ENCODE data around the gene AIMP1.
A peak's percentile ranks its signal among the peaks of the same experiment; 100 is the strongest.
"Not testable (repeated sequence)": the region's sequence is repeated elsewhere in the genome, so short reads cannot be mapped to it uniquely, and the experiment has no call there.

AIMP1 gene

GRCh38 chr4:106353786-106354185 is 37.4 kb downstream of the AIMP1 start:
- no peak for DNase-seq (ENCODE audit: low spot score)

- no peak for DNase-seq (ENCODE audit: low spot score)
These were observed 38.8 kb downstream of the AIMP1 start for GRCh38 chr4:106355193-106355592.

GRCh38 chr4:106358899-106359298 is 42.5 kb downstream of the AIMP1 start:
- DNase-seq (ENCODE audit: low spot score): peak; percentile 11

GRCh38 chr4:106362086-106362825 is 45.9 kb downstream of the AIMP1 start:
- no peak for DNase-seq (ENCODE audit: low spot score)

GRCh38 chr4:106364282-106364681 is 47.9 kb downstream of the AIMP1 start:
- DNase-seq (ENCODE audit: low spot score): no peak

GRCh38 chr4:106365613-106366012 is 49.3 kb downstream of the AIMP1 start:
- DNase-seq (ENCODE audit: low spot score): peak; percentile 68

- no peak for DNase-seq (ENCODE audit: low spot score)
These were observed 49.7 kb downstream of the AIMP1 start for GRCh38 chr4:106366026-106366425.

GRCh38 chr4:106367072-106367471 is 50.7 kb downstream of the AIMP1 start:
- DNase-seq (ENCODE audit: low spot score): no peak

GRCh38 chr4:106368678-106369077 is 52.3 kb downstream of the AIMP1 start, which contains the start of gene GIMD1:
Gene GIMD1 (minus strand): TSS chr4:106368778. CDS start chr4:106367435, 1,343 bp downstream.
- no peak for DNase-seq (ENCODE audit: low spot score)

GRCh38 chr4:106369456-106370060 is 53.2 kb downstream of the AIMP1 start:
- peak; percentile 33 for DNase-seq (ENCODE audit: low spot score)

GRCh38 chr4:106370214-106370613 is 53.9 kb downstream of the AIMP1 start:
- no peak for DNase-seq (ENCODE audit: low spot score)

- no peak for DNase-seq (ENCODE audit: low spot score)
These were observed 54.8 kb downstream of the AIMP1 start for GRCh38 chr4:106371161-106371560.

- DNase-seq (ENCODE audit: low spot score): no peak
These were observed 56.7 kb downstream of the AIMP1 start for GRCh38 chr4:106373026-106373425.

GRCh38 chr4:106380179-106380578 is 63.8 kb downstream of the AIMP1 start:
- DNase-seq (ENCODE audit: low spot score): no peak

- DNase-seq (ENCODE audit: low spot score): no peak
These were observed 68.5 kb downstream of the AIMP1 start for GRCh38 chr4:106384878-106385277.

GRCh38 chr4:106385853-106386393 is 69.6 kb downstream of the AIMP1 start:
- DNase-seq (ENCODE audit: low spot score): no peak

GRCh38 chr4:106395582-106395981 is 79.2 kb downstream of the AIMP1 start:
- no peak for DNase-seq (ENCODE audit: low spot score)

GRCh38 chr4:106398898-106399297 is 82.5 kb downstream of the AIMP1 start:
- DNase-seq (ENCODE audit: low spot score): not testable (repeated sequence)
